Bone marrow (tissue), 2 donors: Measurements from ENCODE around the gene ROR2.

ENCODE experiments used
- DNase-seq, 2 donors: peaks; one replicate each; lab custom pipeline; 2025; lab: John Stamatoyannopoulos, UW

Gene ROR2

GRCh38 chr9:91515074-91515687 is 434.8 kb downstream of the ROR2 start:
- DNase-seq, result no peak
